HEK293 (cell line): ENCODE results near the gene DYNLRB1.
"Not testable (repeated sequence)": the region's sequence is repeated elsewhere in the genome, so short reads cannot be mapped to it uniquely, and the experiment has no call there.

Experiments used
- ZNF558 ChIP-seq: fragments of 450-650 bp; formaldehyde crosslinking; IDR thresholded peaks from 2 replicates; pipeline ENCODE4 v1.5.1; 2016; ENCODE audit warnings: missing biosample characterization, missing genetic modification characterization
- ZNF670 ChIP-seq: fragments of 450-650 bp; formaldehyde crosslinking; IDR thresholded peaks from 2 replicates; pipeline ENCODE4 v1.5.1; 2016; ENCODE audit warnings: missing biosample characterization, missing genetic modification characterization, low read depth
- TF ChIP-seq, protein P1 (sequence below): fragments of 450-650 bp; formaldehyde crosslinking; IDR thresholded peaks from 2 replicates; pipeline ENCODE4 v1.5.1; 2016; ENCODE audit warnings: missing biosample characterization, missing genetic modification characterization

GRCh38 chr20:34518863-34519262, 2.6 kb downstream of the DYNLRB1 start:
- not testable (repeated sequence) for TF ChIP-seq ZNF670 (tag by site-specific recombination); ZNF558
- TF ChIP-seq, protein P1, sequence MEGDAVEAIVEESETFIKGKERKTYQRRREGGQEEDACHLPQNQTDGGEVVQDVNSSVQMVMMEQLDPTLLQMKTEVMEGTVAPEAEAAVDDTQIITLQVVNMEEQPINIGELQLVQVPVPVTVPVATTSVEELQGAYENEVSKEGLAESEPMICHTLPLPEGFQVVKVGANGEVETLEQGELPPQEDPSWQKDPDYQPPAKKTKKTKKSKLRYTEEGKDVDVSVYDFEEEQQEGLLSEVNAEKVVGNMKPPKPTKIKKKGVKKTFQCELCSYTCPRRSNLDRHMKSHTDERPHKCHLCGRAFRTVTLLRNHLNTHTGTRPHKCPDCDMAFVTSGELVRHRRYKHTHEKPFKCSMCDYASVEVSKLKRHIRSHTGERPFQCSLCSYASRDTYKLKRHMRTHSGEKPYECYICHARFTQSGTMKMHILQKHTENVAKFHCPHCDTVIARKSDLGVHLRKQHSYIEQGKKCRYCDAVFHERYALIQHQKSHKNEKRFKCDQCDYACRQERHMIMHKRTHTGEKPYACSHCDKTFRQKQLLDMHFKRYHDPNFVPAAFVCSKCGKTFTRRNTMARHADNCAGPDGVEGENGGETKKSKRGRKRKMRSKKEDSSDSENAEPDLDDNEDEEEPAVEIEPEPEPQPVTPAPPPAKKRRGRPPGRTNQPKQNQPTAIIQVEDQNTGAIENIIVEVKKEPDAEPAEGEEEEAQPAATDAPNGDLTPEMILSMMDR, result not testable (repeated sequence)
